K562 (cell line): ENCODE results near the gene ZNF837. TPM values are rescaled to one million over a fixed set of nuclear protein-coding genes. Genes with fewer than 3 reads are reported as not detected.

Source experiments
- ATAC-seq: fragments of 200-7000 bp; cut with Tn5 transposase; 3 replicates; pipeline ENCODE4 v1.9.1; 2020; ENCODE audit warnings: moderate library complexity
- BruUV-seq: library from RNA; stranded (reverse); fragments of 400-500 nt; replicated peaks from 2 replicates; lab custom pipeline; 2021; lab: Mats Ljungman, UMichigan
- CTCF ChIA-PET: fragments of 300-600 bp; formaldehyde crosslinking; extraction: SDS; loops from one replicate; lab custom pipeline; 2021; ENCODE audit warnings: low intra/inter-chr PET ratio; lab: Yijun Ruan, JAX
- POLR2A ChIA-PET: fragments of 300-600, 350-650 bp; sonication (Branson Sonifier 250); formaldehyde crosslinking; extraction: SDS; loops from one replicate; lab custom pipeline; 2021; ENCODE audit warnings: antibody characterized with exemption, inconsistent platforms; lab: Yijun Ruan, JAX
- DNase-seq, 4 experiments: peaks; one replicate each; pipeline versions ENCODE4 v3.0.0 to v3.0.0-alpha.2; 2011 to 2018; ENCODE audit warnings: low spot score in 3 of 4, mixed read lengths in 3 of 4; ENCODE audit errors: extremely low read depth in 1 of 4
- FAIRE-seq: peaks from 2 replicates; lab custom pipeline; 2011; peaks lifted over from hg19 to GRCh38; lab: Jason Lieb, UNC
- H2AFZ ChIP-seq: 2 replicates; pipeline ENCODE4 v1.6.0; 2011; ENCODE audit warnings: low read depth, low read length, control low read depth, inconsistent platforms
- H3K27ac ChIP-seq: fragments of 200-600 bp; 3 replicates; pipeline ENCODE4 v1.8.0; 2011; ENCODE audit warnings: low read depth, mild to moderate bottlenecking, control low read depth, inconsistent platforms, low read length, moderate library complexity, mixed read lengths; ENCODE audit errors: extremely low read depth
- H3K27me3 ChIP-seq, 2 experiments: fragments of 300-600 bp in 1 of 2; 2 replicates in 1 of 2; 3 replicates in 1 of 2; pipeline versions ENCODE4 v1.6.0 to v1.8.0; 2011; ENCODE audit warnings: inconsistent platforms in 2 of 2, low read length in 2 of 2, mild to moderate bottlenecking in 1 of 2, mixed read lengths in 1 of 2, moderate library complexity in 1 of 2; ENCODE audit not compliant: control insufficient read depth in 2 of 2, insufficient read depth in 2 of 2
- H3K36me3 ChIP-seq: fragments of 300-600 bp; 3 replicates; pipeline ENCODE4 v1.8.0; 2011; ENCODE audit warnings: mild to moderate bottlenecking, low read length, inconsistent platforms; ENCODE audit not compliant: control insufficient read depth, insufficient read depth
- H3K4me1 ChIP-seq, 2 experiments: fragments of 200-600 bp in 1 of 2; replicated peaks in 1 of 2; 2 replicates in 1 of 2; 3 replicates in 1 of 2; pipeline versions ENCODE4 v1.5.1 to v1.8.0; 2011; ENCODE audit warnings: inconsistent platforms in 2 of 2, low read length in 2 of 2, mild to moderate bottlenecking in 1 of 2, mixed read lengths in 1 of 2, moderate library complexity in 1 of 2; ENCODE audit not compliant: control insufficient read depth in 2 of 2, insufficient read depth in 2 of 2
- H3K4me2 ChIP-seq: 2 replicates; pipeline ENCODE4 v1.6.1; 2011; ENCODE audit warnings: low read length, control low read depth, inconsistent platforms, mixed read lengths; ENCODE audit not compliant: insufficient read depth
- H3K4me3 ChIP-seq: fragments of 200-600 bp; sonication (generic), shearing (Covaris generic); 2 replicates; pipeline ENCODE4 v1.5.1; 2016; ENCODE audit warnings: control low read depth, inconsistent platforms
- H3K79me2 ChIP-seq: fragments of 200-600 bp; 3 replicates; pipeline ENCODE4 v1.8.0; 2011; ENCODE audit warnings: low read length, inconsistent platforms; ENCODE audit not compliant: control insufficient read depth, insufficient read depth
- H3K9ac ChIP-seq, 2 experiments: 2 replicates each; pipeline versions ENCODE4 v1.6.0 to v1.6.1; 2011; ENCODE audit warnings: low read depth in 2 of 2, low read length in 2 of 2, control low read depth in 1 of 2, inconsistent platforms in 1 of 2, mild to moderate bottlenecking in 1 of 2, mixed read lengths in 1 of 2; ENCODE audit not compliant: insufficient read depth in 1 of 2
- H3K9me1 ChIP-seq: one replicate; pipeline ENCODE4 v1.6.0; 2011; ENCODE audit warnings: inconsistent platforms, mild to moderate bottlenecking, low read length, moderate library complexity; ENCODE audit not compliant: control insufficient read depth, insufficient read depth
- H3K9me3 ChIP-seq: replicated peaks from 2 replicates; pipeline ENCODE4 v1.5.1; 2011; ENCODE audit warnings: low read depth, low read length, inconsistent platforms; ENCODE audit not compliant: control insufficient read depth, insufficient read depth
- H4K20me1 ChIP-seq: replicated peaks from 2 replicates; pipeline ENCODE4 v1.6.1; 2011; ENCODE audit warnings: low read length, inconsistent platforms, mixed read lengths; ENCODE audit not compliant: control insufficient read depth, insufficient read depth
- FOXK1 ChIP-seq: sonication (generic); formaldehyde crosslinking; IDR thresholded peaks from 2 replicates; pipeline ENCODE4 v1.8.0; 2022; ENCODE audit warnings: missing genetic modification reagents, mild to moderate bottlenecking, borderline replicate concordance
- MIER1 ChIP-seq: fragments of 450-650 bp; IDR thresholded peaks from 2 replicates; pipeline ENCODE4 v1.6.1; 2016; ENCODE audit warnings: antibody characterized with exemption, mild to moderate bottlenecking, low read depth
- SRSF7 ChIP-seq: fragments of 200-400 bp; formaldehyde crosslinking; optimal IDR thresholded peaks from 2 replicates; pipeline ENCODE3; 2017; ENCODE audit warnings: mild to moderate bottlenecking, low read depth, low read length
- ZFP36 ChIP-seq: fragments of 150-350 bp; IDR thresholded peaks from 2 replicates; pipeline ENCODE4 v1.6.1; 2018; ENCODE audit warnings: low read length, low read depth; ENCODE audit not compliant: partially characterized antibody
- WGBS: fragments of 100-300 bp; shearing (Covaris generic); methylation state at CpG from one replicate; pipeline ENCODE4 v1.1.6; 2016; ENCODE audit warnings: low coverage, mixed read lengths; ENCODE audit not compliant: insufficient coverage; ENCODE audit errors: missing lambda C conversion rate; 5-methylcytosine and 5-hydroxymethylcytosine counted together
- in situ Hi-C: fragments of 300-500 bp; cut with MboI; formaldehyde crosslinking; loops from 4 replicates; pipeline ENCODE4 v1.15.0; 2018; ENCODE audit warnings: inconsistent platforms, mixed read lengths
- intact Hi-C: fragments of 100-400 bp; cut with micrococcal nuclease; formaldehyde crosslinking; loops from 2 replicates; pipeline ENCODE4 v1.14.2; 2022
- polyA plus RNA-seq, 8 experiments: library from polyadenylated mRNA; depleted of rRNA in 4 of 8; stranded (reverse) in 5 of 8; unstranded in 3 of 8; fragments of >200 nt; fragmentation: Nextera tagmentation in 2 of 8; fragmentation: Illumina TruSeq in 1 of 8; extraction: Ambion mirVana in 2 of 8; extraction: Trizol in 1 of 8; gene quantifications; 2 replicates each; pipeline versions ENCODE4 v1.2.1 to v1.2.3, GENCODE V29; 2011 to 2014; ENCODE audit warnings: inconsistent platforms in 1 of 8, missing spikeins in 1 of 8
- total RNA-seq, 7 experiments: library from RNA; depleted of rRNA in 6 of 7; stranded (reverse); fragments of >200 nt in 6 of 7; fragmentation: Illumina TruSeq in 2 of 7; extraction: Trizol in 2 of 7; gene quantifications; 2 replicates each; pipeline versions ENCODE4 v1.2.1 to v1.2.3, GENCODE V29; 2011 to 2021; ENCODE audit warnings: low replicate concordance in 1 of 7

The ZNF837 gene
- total and polyA plus RNA-seq, 9 of the 15 experiments (the other 6 are each of a cell fraction or from before 2014, with no cell fraction given) = 0.11 to 2.1 (median 0.57) TPM; not detected in 4

DNA sequence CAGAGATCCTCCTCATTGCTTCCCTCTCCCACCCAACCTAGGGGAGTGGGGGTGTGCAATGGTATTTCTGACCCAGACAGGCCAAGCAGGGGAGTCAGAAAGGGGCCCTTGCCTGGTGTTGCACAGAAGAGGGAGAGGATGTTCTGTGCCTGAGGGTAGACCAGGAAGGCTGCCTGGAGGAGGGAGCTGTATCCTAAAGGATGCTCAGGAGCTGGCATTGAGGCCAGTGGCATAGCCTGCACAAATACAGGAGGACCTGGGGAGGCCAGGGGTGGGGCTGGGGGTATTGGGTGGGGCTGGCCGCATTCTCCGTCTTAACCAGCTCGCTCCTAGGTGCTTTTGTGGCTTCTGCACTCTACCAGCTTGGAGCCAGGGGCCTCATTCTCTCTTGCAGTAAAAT lies 19.1 kb upstream of the ZNF837 start:
- no peaks in the 10 kb centered on the region for H3K9me3 ChIP-seq
- DNase-seq (no peak), FAIRE-seq (no peak), ATAC-seq (no peak)
- H2AFZ ChIP-seq = no peak overlapping the region
- peaks cover 24% of the 10 kb centered on the region for H3K79me2 ChIP-seq
- in situ Hi-C loops = no loop called here
- ChIA-PET CTCF (no interaction called here), POLR2A (interaction anchor here (1.0 to 1.6 kb wide), 3 partner anchors 8 to 12 kb away, joined by 5 to 8 read pairs (median 6); partner anchors contain the start of gene ZNF584)
- peak overlapping the region; percentile 85; the same call in 1 of the 2 replicates for H3K4me2 ChIP-seq
- peaks cover 8% of the 10 kb centered on the region for H3K36me3 ChIP-seq
- H4K20me1 ChIP-seq = no peaks in the 10 kb centered on the region
- WGBS = no CpG with 5 or more reads among the region's 3 CpGs
- BruUV-seq = no TSS peak
- H3K4me3 ChIP-seq = no peak overlapping the region
- no peak overlapping the region for H3K27ac ChIP-seq
- intact Hi-C loops = loop anchor here (2.0 to 10.0 kb wide), 2 partner anchors 175 to 217 kb away; partner anchors contain the start of genes ZNF274 and ZNF544
- TF ChIP-seq ZFP36 (peak; percentile 80), FOXK1 (CRISPR knock-in tag) (no peak)
- H3K27me3 ChIP-seq = no peaks in the 10 kb centered on the region
- H3K9me1 ChIP-seq = no peaks in the 10 kb centered on the region
- H3K9ac ChIP-seq = peak overlapping the region in 1 of 2 experiments; percentile 86; a peak in 2 of 4 replicates
- H3K4me1 ChIP-seq = peaks cover 26 to 68% of the 10 kb centered on the region in 2 experiments

DNA sequence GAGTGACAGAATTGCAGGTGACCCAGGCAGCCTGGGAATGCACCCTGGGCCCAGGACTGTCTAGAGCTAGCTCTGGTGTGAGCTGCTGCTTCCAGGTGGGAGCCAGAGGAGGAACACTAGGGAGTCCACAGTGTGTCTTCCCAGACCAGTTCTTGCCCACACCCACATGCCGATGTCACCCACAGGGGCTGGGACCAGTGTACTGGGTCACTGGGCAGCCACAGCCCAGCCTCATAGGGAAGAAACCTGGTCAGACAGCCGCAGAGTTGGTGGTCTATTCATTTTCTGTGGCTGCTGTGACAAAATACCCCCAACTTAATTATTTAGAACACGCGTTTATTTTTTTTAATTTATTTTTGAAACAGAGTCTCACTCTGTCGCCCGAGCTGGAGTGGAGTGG lies 17.7 kb upstream of the ZNF837 start:
- no peak overlapping the region for H3K27ac ChIP-seq
- no peak overlapping the region for H3K4me3 ChIP-seq
- no peaks in the 10 kb centered on the region for H3K9me1 ChIP-seq
- TF ChIP-seq SRSF7 = no peak
- TF ChIP-seq MIER1 = no peak
- peaks cover 22% of the 10 kb centered on the region for H3K36me3 ChIP-seq
- DNase-seq = peak in 1 of 4 experiments; percentile 2
- H3K27me3 ChIP-seq = no peaks in the 10 kb centered on the region
- POLR2A ChIA-PET = interaction anchor here (0.6 to 1.8 kb wide), 3 partner anchors 11 to 215 kb away, joined by 3 to 8 read pairs (median 3); no protein-coding TSS in a partner anchor
- 87% methylated on average over 6 of the region's 6 CpGs for WGBS
- CTCF ChIA-PET = no interaction called here
- in situ Hi-C loops = no loop called here
- intact Hi-C loops = no loop called here
- H3K79me2 ChIP-seq = peaks cover 24% of the 10 kb centered on the region
- no peaks in the 10 kb centered on the region for H3K9me3 ChIP-seq
- no peak for FAIRE-seq
- no TSS peak for BruUV-seq
- ATAC-seq = no peak
- peaks cover 9% of the 10 kb centered on the region; the same call in 1 of the 2 replicates for H4K20me1 ChIP-seq
- peak overlapping the region in 1 of 2 experiments; percentile 82; a peak in 2 of 4 replicates for H3K9ac ChIP-seq
- H2AFZ ChIP-seq = no peak overlapping the region
- peaks cover 24 to 73% of the 10 kb centered on the region in 2 experiments for H3K4me1 ChIP-seq
- H3K4me2 ChIP-seq = no peak overlapping the region
